ENCODE measurements around the gene TMEM267.

- no peak for TF ChIP-seq CTCF (IDR thresholded peaks at IDR 0.05)
- no peak for TF ChIP-seq POLR2A (IDR thresholded peaks at IDR 0.05)
Observed at GRCh38 chr5:43409809-43410271, 73.8 kb downstream of the TMEM267 start.
